ENCODE measurements around the gene THRA. TPM values are rescaled to one million over a fixed set of nuclear protein-coding genes. Genes with fewer than 3 reads are reported as not detected.

The THRA gene
- polyA plus RNA-seq, 1 donor from 2014 or later: 4.6 TPM

GRCh38 chr17:40075201-40075941 lies 12.6 kb downstream of the THRA start:
- H3K36me3 Mint-ChIP-seq: no peaks in the 10 kb centered on the region
- H3K4me3 Mint-ChIP-seq: peak overlapping the region in 3 of 4 donors; percentile 8 to 33 (median 30)
- H3K9me3 Mint-ChIP-seq: no peaks in the 10 kb centered on the region
- peak overlapping the region in 2 of 3 donors; percentile 49 to 80 for H3K27ac Mint-ChIP-seq
- peaks cover 10 to 14% (median 11%) of the 10 kb centered on the region in 3 donors for H3K4me1 Mint-ChIP-seq
- no peaks in the 10 kb centered on the region for H3K27me3 Mint-ChIP-seq

DNA sequence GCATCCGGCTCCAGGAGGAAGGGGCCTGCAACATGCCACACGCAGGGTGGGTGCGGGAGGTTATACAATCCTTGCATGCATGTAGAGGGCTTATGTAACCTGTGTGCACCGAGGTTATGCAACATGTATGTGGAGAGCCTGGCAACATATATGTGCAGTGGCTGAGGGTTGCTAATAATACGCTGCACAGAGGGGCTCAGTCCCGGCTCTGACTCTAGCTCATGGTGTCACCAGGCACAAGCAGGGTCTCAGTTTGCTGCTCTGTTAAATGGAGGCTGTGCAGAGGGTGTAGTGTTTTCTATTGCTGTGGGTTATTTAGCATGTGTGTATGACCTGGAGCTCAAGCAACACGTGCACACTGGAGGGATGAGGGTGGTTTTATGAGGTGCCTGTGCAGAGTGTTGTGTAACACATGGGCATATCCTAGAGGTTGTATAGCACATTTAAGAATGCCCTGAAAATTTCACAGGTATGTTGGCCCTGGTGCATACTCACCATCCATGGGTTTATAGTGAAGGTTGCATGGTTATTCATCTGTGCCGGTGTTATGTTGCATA lies 13.3 kb downstream of the THRA start:
- Mint-ChIP-seq H3K4me1 (peaks cover 7 to 12% (median 10%) of the 10 kb centered on the region in 3 donors), H3K9me3 (no peaks in the 10 kb centered on the region), H3K4me3 (peak overlapping the region in 2 of 4 donors; percentile 8 to 33), H3K36me3 (peaks cover 2% of the 10 kb centered on the region), H3K27ac (peak overlapping the region; percentile 49 to 74 (median 72)), H3K27me3 (peaks cover 1% of the 10 kb centered on the region)

- Mint-ChIP-seq H3K4me1 (peaks cover 7 to 12% (median 10%) of the 10 kb centered on the region in 3 donors), H3K27me3 (peaks cover 1% of the 10 kb centered on the region), H3K27ac (peak overlapping the region in 1 of 3 donors; percentile 72), H3K4me3 (no peak overlapping the region), H3K9me3 (no peaks in the 10 kb centered on the region), H3K36me3 (peaks cover 2% of the 10 kb centered on the region)
Observed at GRCh38 chr17:40076591-40076990, 13.8 kb downstream of the THRA start.

- peaks cover 6 to 10% (median 10%) of the 10 kb centered on the region in 3 donors for H3K4me1 Mint-ChIP-seq
- peaks cover 2% of the 10 kb centered on the region for H3K36me3 Mint-ChIP-seq
- H3K4me3 Mint-ChIP-seq: no peak overlapping the region
- peaks cover 1% of the 10 kb centered on the region for H3K27me3 Mint-ChIP-seq
- H3K27ac Mint-ChIP-seq: no peak overlapping the region
- no peaks in the 10 kb centered on the region for H3K9me3 Mint-ChIP-seq
Observed at GRCh38 chr17:40079545-40079944, 16.8 kb downstream of the THRA start.

- peaks cover 1% of the 10 kb centered on the region for H3K27me3 Mint-ChIP-seq
- H3K4me3 Mint-ChIP-seq: no peak overlapping the region
- peaks cover 4% of the 10 kb centered on the region for H3K36me3 Mint-ChIP-seq
- H3K27ac Mint-ChIP-seq: no peak overlapping the region
- H3K9me3 Mint-ChIP-seq: no peaks in the 10 kb centered on the region
- H3K4me1 Mint-ChIP-seq: peaks cover 0 to 4% (median 4%) of the 10 kb centered on the region in 3 donors
Observed at GRCh38 chr17:40084477-40084876, 21.7 kb downstream of the THRA start.

DNA sequence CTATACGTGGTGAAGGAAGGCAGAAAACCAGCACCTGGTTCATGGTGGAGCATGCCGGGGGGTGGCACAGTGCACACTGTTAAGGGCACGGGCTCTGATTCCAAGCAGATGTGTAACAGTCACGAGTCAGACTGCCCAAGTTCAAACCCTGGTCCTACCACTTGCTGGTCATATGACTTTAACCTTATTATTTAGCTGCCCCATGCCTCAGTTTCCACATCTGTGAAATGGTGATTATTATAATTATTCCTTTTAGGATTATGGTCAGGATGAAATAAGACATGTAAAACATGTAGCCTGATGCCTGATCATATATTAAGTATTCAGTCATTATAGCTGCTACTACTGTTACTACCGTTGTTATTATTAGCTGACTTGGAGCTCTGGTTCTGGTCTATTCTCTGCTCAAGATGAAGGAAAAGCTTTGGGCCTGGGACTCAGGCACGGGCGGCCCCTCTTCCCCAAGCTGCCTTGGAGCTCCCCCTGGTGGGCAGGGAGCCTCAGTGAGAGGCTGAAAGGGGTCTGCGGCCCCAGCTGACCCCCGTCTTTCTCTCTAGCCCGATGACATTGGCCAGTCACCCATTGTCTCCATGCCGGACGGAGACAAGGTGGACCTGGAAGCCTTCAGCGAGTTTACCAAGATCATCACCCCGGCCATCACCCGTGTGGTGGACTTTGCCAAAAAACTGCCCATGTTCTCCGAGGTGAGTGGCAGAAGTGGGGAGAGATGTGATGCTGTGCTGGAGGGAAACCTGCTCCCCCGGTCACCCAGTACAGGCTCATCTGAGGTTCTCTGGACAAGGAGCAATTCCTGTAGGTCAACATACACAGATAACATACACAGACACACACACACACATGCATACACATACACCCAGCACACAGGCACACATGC lies 23.6 kb downstream of the THRA start:
- Mint-ChIP-seq H3K27me3 (no peaks in the 10 kb centered on the region), H3K4me1 (peaks cover 0 to 6% (median 4%) of the 10 kb centered on the region in 3 donors), H3K9me3 (no peaks in the 10 kb centered on the region), H3K4me3 (peak overlapping the region in 1 of 4 donors; percentile 17), H3K36me3 (peaks cover 3% of the 10 kb centered on the region), H3K27ac (peak overlapping the region in 1 of 3 donors; percentile 89)

DNA sequence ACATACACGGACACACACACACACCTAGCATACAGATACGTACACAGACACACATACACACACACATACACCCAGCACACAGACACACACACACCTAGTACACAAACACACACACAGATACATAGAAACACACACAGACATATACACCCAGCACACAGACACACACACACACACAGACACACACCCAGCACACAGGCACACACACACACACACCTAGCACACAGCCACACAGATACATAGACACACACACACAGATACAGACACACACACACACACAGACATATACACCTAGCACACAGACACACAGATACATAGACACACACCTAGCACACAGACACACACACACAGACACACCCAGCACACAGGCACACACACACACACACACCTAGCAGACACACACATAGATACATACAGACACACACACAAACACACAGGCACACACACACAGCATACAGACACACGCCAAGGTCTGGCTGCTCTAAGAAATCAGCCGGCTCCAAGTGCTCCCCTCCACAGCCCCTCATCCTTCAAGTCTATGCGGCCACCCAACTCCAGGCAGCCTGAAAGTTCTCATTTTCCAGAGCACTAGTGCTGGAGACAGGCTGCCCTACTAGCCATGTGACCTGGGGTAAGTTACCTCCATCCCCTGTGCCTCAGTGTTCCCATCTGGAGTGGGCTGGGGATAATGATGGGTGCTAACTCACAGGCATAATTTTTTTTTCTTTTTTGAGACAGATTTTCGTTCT lies 24.5 kb downstream of the THRA start:
- Mint-ChIP-seq H3K4me3 (no peak overlapping the region), H3K36me3 (peaks cover 3% of the 10 kb centered on the region), H3K4me1 (peaks cover 0 to 6% (median 4%) of the 10 kb centered on the region in 3 donors), H3K9me3 (no peaks in the 10 kb centered on the region), H3K27ac (no peak overlapping the region), H3K27me3 (no peaks in the 10 kb centered on the region)

- H3K27me3 Mint-ChIP-seq: no peaks in the 10 kb centered on the region
- H3K9me3 Mint-ChIP-seq: no peaks in the 10 kb centered on the region
- H3K4me1 Mint-ChIP-seq: peaks cover 0 to 6% (median 4%) of the 10 kb centered on the region in 3 donors
- H3K4me3 Mint-ChIP-seq: no peak overlapping the region
- peaks cover 3% of the 10 kb centered on the region for H3K36me3 Mint-ChIP-seq
- H3K27ac Mint-ChIP-seq: no peak overlapping the region
Observed at GRCh38 chr17:40087903-40088718, 25.3 kb downstream of the THRA start.

DNA sequence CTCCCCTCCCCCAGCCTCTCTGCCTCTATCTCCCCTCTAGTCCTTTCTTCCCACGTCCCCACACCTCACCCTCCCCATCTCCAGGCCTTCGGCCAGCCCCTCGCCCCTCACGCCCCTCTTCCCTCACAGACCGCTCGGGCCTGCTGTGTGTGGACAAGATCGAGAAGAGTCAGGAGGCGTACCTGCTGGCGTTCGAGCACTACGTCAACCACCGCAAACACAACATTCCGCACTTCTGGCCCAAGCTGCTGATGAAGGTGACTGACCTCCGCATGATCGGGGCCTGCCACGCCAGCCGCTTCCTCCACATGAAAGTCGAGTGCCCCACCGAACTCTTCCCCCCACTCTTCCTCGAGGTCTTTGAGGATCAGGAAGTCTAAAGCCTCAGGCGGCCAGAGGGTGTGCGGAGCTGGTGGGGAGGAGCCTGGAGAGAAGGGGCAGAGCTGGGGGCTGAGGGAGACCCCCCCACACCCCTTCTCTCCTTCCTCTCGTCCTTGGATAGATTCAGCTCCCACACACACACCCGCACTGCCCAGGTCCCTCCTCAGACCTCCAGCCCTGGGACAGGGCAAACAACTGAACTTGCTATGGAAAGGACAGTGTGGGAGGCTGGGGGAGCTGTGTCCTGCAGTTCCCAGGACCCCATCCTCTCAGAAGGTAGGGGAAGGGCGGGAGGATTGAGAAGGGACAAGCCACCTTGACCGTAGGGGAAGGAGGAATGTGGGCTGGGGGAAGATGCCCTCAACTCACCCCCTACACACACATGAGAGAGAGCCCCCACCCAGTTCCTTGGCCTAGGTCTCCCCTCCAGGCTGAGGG lies 26.5 kb downstream of the THRA start:
- Mint-ChIP-seq H3K4me3 (no peak overlapping the region), H3K36me3 (peaks cover 3% of the 10 kb centered on the region), H3K27me3 (no peaks in the 10 kb centered on the region), H3K4me1 (peaks cover 0 to 6% (median 6%) of the 10 kb centered on the region in 3 donors), H3K9me3 (no peaks in the 10 kb centered on the region), H3K27ac (peak overlapping the region in 2 of 3 donors; percentile 18 to 74)

DNA sequence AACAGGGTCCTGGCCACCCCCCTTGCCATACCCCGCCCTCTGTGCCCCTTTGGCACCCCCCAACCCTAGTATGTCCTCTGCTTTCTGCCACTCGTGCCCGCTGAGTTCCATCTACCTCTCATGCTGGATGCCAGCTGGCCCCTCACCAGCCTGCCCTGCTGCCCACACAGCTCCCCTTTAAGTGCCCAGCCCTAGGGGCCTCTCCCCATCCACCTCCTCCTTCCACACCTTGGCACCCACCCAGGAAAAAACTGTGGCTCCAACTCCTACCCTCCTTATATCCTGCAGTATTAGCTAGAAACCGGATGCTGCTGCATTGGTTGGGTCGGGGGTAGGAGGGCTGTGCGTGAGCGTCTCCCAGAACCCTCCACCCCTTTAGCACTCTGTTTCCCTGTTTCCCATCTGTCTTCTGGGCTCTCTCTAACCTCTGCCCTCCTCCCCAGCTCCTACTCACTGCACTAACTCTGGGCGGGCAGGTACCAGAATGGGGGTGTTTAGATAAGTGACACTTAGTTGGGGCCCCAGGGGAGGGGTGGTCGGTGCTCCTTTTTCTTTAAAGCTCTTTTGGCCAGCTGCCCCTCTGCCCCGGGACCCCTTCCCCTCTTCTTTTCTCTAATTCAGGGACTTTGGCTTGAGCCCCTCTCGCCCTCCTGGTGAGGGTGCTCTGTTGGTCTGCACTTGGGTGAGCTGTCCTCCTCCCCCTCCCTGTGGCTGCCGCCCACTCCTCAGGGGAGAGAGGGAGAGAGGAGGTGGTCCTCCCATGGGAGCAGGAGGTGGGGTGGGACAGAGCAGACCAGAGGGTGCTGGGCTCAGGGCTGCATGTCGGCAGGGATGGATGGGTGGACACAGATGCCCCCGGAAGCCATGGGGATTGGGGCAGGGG lies 27.7 kb downstream of the THRA start:
- Mint-ChIP-seq H3K4me3 (no peak overlapping the region), H3K4me1 (peaks cover 0 to 10% (median 6%) of the 10 kb centered on the region in 3 donors), H3K36me3 (peaks cover 3% of the 10 kb centered on the region), H3K9me3 (no peaks in the 10 kb centered on the region), H3K27ac (peak overlapping the region in 2 of 3 donors; percentile 18 to 74), H3K27me3 (no peaks in the 10 kb centered on the region)

- H3K36me3 Mint-ChIP-seq: peaks cover 7% of the 10 kb centered on the region
- H3K4me3 Mint-ChIP-seq: no peak overlapping the region
- no peak overlapping the region for H3K27ac Mint-ChIP-seq
Observed at GRCh38 chr17:40091691-40092397, 29.1 kb downstream of the THRA start.

DNA sequence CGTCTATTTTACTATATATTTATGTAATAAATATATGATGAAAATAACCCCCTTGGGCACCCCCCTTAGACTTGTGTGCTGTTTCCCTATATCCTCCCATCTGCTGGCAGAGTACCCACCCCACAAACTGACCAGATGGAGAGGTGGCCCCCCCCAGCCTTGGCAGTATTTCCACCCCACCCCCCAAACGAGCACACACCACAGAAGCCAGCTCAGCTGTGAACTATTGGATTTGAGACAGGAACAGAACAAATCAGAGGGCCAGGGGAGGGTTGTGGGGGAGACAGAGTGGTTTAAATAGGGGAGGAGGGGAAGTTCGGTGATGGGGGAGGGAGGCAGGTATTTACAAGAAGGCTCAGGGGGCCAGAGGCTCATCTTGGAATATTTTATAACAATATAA lies 29.8 kb downstream of the THRA start:
- Mint-ChIP-seq H3K27me3 (no peaks in the 10 kb centered on the region), H3K9me3 (no peaks in the 10 kb centered on the region), H3K4me3 (no peak overlapping the region), H3K36me3 (peaks cover 4% of the 10 kb centered on the region), H3K27ac (no peak overlapping the region), H3K4me1 (peaks cover 6 to 27% (median 17%) of the 10 kb centered on the region in 3 donors)

More at GRCh38 chr17:40091691-40092397, 29.1 kb downstream of the THRA start:
- Mint-ChIP-seq H3K27me3 (no peaks in the 10 kb centered on the region), H3K9me3 (no peaks in the 10 kb centered on the region), H3K4me1 (peaks cover 6 to 23% (median 14%) of the 10 kb centered on the region in 3 donors)

Measured in IgD-negative memory B cell (primary cell).